Fibroblast of villous mesenchyme (primary cell): ENCODE measurements around the gene CCDC60. TPM values are rescaled to one million over a fixed set of nuclear protein-coding genes. Genes with fewer than 3 reads are reported as not detected.

ENCODE experiments used
- DNase-seq: peaks from one replicate; pipeline ENCODE4 v3.0.0-alpha.2; 2010; ENCODE audit warnings: low read depth
- H3K4me3 ChIP-seq: 2 replicates; pipeline ENCODE4 v1.5.1; 2011; ENCODE audit warnings: low read depth, mild to moderate bottlenecking, low read length
- total RNA-seq: library from RNA; depleted of rRNA; stranded (reverse); fragments of >200 nt; gene quantifications from 2 replicates; pipeline ENCODE4 v1.2.3, GENCODE V29; 2012
- TF ChIP-seq, protein P1 (sequence below): IDR thresholded peaks from 2 replicates; pipeline ENCODE4 v1.5.1; 2012; ENCODE audit warnings: low read depth, mild to moderate bottlenecking, low read length; ENCODE audit not compliant: insufficient read depth

CCDC60 gene
- total RNA-seq, 1 donor = not detected

DNA sequence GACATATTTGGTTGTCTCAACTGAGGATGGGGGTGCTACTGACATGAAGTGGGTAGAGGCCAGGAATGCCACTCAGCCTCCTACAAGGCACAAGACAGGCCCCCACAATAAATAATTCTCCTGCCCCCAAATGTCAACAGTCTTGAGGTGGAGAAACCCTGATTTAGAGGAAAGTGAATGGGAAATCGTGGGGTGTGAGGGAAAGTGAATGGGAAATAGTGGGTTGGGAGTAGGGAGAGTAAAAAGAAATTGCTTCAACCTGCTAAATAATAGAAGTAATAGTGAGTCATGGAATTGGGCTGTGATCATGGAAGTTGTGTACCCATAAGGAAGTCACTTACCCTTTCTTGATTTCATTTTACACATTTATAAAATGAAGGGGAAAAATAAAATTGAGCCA, 242.4 kb downstream of the CCDC60 start:
- no peak overlapping the region for H3K4me3 ChIP-seq
- DNase-seq = no peak
- TF ChIP-seq, protein P1, sequence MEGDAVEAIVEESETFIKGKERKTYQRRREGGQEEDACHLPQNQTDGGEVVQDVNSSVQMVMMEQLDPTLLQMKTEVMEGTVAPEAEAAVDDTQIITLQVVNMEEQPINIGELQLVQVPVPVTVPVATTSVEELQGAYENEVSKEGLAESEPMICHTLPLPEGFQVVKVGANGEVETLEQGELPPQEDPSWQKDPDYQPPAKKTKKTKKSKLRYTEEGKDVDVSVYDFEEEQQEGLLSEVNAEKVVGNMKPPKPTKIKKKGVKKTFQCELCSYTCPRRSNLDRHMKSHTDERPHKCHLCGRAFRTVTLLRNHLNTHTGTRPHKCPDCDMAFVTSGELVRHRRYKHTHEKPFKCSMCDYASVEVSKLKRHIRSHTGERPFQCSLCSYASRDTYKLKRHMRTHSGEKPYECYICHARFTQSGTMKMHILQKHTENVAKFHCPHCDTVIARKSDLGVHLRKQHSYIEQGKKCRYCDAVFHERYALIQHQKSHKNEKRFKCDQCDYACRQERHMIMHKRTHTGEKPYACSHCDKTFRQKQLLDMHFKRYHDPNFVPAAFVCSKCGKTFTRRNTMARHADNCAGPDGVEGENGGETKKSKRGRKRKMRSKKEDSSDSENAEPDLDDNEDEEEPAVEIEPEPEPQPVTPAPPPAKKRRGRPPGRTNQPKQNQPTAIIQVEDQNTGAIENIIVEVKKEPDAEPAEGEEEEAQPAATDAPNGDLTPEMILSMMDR = no peak

DNA sequence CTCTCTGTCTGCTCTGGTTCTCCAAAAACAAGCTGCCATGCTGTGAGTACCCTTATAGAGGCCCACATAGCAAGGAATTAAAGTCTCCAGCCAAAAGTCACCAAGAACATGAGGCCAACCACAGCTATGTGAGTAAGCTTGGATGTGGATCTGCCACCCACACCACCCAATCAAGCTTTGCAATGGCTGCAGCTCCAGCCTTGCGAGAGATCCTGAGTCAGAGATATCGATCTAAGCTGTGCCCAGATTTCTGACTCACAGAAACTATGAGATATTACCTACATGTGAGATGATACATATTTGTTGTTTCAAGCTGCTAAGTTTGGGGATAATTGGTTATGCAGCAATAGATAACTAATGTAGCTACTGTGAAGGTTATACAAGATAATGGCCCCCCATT, 243.6 kb downstream of the CCDC60 start:
- TF ChIP-seq, protein P1 = no peak
- no peak overlapping the region for H3K4me3 ChIP-seq
- no peak for DNase-seq

DNA sequence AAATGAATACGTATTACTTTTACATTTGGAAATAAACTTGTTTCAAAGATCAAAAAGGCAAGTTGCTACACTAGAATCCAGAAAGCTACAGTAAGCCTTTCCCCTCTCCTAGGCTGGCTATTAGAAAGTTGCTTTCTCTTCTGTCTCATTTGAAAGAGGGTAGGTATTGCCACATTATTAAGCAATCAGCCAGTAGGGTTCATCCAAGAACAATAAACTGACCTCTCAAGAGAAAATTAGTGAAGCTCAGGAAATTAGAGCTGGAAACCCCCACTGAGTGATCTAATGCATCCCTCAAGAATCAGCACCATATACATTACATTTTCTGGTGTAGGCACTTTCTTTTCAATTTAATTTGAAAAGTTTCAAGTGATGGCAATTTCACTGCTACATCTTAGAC, 254.6 kb downstream of the CCDC60 start:
- TF ChIP-seq, protein P1 = no peak
- H3K4me3 ChIP-seq = no peak overlapping the region
- peak; percentile 5 for DNase-seq

DNA sequence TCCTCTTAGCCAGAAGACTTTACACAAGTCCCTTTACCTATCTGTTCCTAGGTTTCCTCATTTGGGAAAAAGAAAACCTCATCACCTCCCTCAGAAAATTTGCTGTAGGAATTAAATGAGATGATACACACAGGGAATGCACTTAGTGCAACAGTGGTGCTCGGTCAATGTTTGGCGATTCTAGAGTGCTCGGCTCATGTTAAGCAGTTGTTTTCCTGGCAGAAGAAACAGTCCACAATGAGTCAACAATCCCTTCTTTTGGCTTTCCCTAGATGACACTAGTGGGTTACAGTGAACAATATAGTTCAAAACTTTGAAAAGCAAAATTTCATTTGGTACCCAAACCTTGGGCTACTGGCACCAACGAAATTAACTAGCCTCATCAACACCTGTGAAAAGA, 255.1 kb downstream of the CCDC60 start:
- TF ChIP-seq, protein P1 = no peak
- no peak for DNase-seq
- H3K4me3 ChIP-seq = no peak overlapping the region

Other genes starting within 250 kb of the CCDC60 start
- 11.6 and 22.0 TPM in 2 replicates for gene HSPB8, start 155.8 kb upstream of the CCDC60 start, total RNA-seq